GM18502 (cell line): Measurements from ENCODE around the gene MRPL2.
"Not testable (repeated sequence)": the region's sequence is repeated elsewhere in the genome, so short reads cannot be mapped to it uniquely, and the experiment has no call there.

Experiments
- ATAC-seq: cut with Tn5 transposase; IDR thresholded peaks from one replicate; pipeline ENCODE4 v1.9.1; 2021; ENCODE audit warnings: mild to moderate bottlenecking; ENCODE audit not compliant: unreplicated experiment, poor library complexity

The MRPL2 gene

GRCh38 chr6:43082806-43083655, 23.8 kb upstream of the MRPL2 start:
- no peak for ATAC-seq

GRCh38 chr6:43081922-43082321, 22.7 kb upstream of the MRPL2 start:
- not testable (repeated sequence) for ATAC-seq

GRCh38 chr6:43081043-43081442, 21.8 kb upstream of the MRPL2 start:
- no peak for ATAC-seq

DNA sequence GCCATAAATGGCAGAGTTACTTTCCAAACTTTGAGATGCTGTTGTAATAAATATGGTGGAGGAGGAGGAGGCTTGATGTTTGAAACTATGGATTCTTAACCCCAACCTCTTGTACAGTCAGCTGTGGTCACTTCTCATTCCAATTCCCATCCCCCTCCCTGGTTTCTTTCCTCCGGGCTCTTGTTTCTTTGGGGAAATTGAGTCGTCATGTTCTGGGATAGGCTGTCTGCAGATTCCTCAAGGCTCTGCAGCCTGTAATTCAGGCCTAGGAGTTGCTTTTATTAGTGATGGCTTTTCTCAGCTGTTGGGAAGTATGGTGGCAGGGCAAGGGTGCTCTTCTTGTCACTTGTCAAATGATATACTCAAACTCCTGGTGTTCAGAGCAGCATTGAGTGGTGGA, 19.5 kb upstream of the MRPL2 start:
- ATAC-seq, result no peak

DNA sequence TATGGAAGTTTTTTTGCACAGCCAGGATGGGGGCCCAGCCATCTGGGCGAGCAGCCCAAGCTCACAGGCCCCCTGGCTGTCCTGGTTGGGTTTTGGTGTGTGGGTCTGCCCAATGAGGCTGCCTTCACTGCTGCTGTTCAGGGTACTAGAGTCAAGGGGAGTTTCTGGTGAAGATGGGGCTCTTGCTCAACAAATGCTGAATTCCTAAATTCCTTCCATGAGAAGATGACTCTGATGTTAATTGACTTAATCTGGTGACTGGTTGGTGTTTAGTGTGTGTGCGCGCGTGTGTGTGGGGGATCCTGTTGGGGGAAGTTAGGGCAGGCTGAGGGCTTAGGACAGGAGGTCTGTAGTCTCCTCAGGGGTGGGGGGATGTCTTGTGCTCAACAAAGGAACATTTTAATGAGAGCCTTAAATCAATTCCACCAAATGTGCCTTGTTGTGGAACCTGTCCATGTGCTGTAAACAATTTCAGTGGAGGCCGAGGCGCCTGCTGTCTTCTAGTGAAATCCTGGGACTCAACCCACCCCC, 18.8 kb upstream of the MRPL2 start:
- ATAC-seq, result no peak

DNA sequence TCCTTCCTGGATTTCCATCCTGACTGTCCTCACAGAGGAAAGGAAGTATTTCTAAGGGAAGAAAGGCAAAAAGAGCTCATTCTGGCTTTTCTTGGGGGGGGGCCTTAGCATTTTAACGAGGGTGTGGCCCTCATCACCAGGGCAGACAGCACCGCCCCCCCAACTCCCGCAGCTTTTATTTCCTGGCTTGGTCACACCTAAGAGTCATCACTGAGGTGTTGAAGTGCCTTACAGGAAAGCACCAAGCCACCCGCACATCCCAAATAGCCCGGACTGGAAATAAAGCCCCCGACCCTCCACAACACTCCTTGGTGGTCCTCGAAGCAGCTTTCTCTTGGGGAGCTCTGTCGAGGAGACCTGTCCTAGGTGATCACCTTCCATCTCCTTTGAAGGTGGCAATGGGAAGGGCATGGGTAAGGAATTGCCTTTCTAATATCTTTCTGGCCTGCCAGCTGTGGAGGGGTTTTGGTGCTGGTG, 18.1 kb upstream of the MRPL2 start:
- ATAC-seq, result no peak

DNA sequence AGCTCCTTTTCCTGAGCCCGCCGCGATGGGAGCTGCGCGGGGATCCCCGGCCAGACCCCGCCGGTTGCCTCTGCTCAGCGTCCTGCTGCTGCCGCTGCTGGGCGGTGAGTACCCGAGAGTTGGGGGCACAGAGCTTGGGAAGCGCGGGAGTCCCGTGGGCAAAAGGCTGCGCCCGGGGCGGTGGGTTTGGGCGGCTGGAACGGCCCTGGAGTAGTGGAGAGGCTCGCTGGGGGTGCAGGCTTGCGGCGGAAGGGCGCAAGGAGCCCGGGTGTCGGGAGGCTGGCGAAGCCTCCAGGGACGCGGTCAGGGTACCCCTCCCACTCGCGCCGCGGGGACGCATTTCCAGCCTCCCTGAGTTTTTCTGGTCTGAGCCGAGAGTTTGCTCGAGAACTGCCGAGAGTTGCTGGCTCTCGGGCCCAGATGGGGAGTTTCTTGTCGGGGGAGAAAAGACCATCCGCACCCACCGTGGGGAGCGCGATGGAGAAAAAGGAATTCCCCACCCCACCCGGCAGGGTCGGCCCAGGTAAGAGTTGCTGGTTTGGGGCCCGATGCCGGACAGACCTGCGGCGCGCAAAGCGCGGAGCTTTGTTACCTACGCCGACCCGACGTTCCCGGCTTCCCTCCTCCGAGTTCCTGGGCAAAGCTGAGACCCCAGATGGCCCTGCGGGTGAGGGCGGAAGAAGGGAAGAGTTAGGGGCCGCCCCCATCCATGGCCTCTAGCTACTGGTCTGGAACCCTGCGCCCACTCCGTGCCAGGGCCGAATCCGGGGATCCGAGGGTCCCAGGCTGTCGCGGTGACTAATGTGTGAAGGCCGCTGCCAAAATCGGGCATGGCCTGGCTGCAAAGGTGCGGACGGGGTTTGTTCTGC, 17.5 kb upstream of the MRPL2 start:
- ATAC-seq, result no peak

GRCh38 chr6:43075670-43076463, 16.6 kb upstream of the MRPL2 start, which contains the start of gene PTK7:
Gene PTK7 (plus strand): TSS chr6:43076314. CDS start chr6:43076489, 175 bp downstream.
- no peak for ATAC-seq

- no peak for ATAC-seq
Observed at GRCh38 chr6:43074847-43075669, 15.8 kb upstream of the MRPL2 start.

- no peak for ATAC-seq
Observed at GRCh38 chr6:43070028-43070632, 10.9 kb upstream of the MRPL2 start.

GRCh38 chr6:43062818-43063217, 3.6 kb upstream of the MRPL2 start:
- ATAC-seq, result no peak

- ATAC-seq, result no peak
Observed at GRCh38 chr6:43061861-43062260, 2.6 kb upstream of the MRPL2 start.

GRCh38 chr6:43060755-43061633, 1.8 kb upstream of the MRPL2 start:
- no peak for ATAC-seq

DNA sequence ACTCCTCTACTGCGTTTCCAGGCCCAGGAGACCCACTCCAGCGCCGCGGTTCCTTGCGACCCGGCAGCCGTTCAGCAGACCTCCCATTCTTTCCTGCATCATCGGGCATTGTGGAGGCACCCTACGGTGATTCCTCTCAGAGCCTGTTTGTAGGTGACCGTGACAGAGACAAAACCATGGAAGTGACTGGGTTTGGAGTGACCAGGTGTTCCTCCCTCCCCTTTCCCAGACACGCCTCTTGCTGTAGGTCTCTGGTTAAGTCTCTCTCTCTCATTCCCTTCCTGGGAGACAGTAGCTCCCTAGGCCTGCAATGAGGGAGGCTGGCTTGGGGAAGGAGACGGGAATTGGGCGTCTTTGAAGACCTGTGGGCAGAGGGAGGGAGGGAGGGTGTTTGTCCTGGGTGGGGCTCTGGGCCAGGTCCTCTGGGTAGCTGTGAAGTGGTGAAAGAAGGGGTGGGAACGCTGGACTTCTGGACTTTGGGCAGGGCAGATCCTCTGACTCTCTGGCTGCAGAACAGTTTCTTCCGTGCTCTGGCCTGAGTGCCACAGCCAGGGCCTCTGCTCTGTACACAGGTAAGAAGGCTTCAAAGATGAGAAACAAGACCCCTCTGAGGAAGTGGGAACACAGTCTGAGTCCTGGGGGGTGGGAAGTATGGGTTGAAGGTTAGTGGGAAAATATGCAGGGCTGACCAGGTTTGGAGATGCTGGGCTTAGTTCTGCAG, 960 bp upstream of the MRPL2 start:
- no peak for ATAC-seq

DNA sequence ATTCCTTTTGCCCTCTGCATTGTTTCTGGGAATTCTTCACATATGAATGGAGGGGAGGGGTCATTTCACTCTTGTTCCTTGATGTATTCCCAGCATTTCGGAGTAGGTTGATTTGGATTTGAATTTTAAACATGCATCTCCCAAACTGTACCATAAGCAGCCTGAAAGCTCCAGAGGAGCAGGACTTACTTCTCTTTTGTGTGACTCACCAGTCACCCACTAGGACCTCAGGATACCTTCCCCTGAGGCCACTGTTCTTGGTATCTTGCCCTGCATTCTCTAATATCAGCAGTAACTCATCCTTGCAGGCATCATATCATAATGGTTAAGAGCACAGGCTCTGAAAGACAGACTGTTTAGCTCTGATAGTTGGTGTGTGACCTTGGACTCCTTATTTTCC, 703 bp downstream of the MRPL2 start:
- ATAC-seq, result no peak

DNA sequence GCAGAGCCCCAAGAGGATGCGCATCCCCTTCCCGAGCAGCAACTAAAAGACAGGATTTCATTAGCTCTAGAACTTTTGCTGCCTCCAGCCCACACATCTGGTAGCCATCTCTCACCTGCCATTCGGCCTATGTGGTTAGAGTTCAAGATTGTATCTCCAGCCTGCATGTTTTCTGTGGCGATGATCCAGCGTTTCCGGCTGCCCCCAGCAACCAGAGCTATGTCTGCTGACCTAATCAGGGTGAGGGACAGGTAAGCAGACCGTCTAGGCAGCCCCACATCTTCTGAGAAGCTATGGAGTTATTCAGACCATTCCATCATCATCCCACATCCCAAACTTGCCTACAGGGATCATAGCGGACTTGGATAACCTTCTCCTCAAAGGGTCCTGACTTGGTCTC, 3.3 kb downstream of the MRPL2 start:
- no peak for ATAC-seq

GRCh38 chr6:43054206-43054943, 4.9 kb downstream of the MRPL2 start:
- no peak for ATAC-seq
